Peyer's patch (tissue), 4 donors: ENCODE measurements around the gene ZNF500.

ENCODE experiments used
- POLR2A ChIP-seq, 2 donors: fragments of 450-650 bp; IDR thresholded peaks; one replicate each; pipeline ENCODE4 v1.5.1; 2017; ENCODE audit warnings: antibody characterized with exemption in 2 of 2, mild to moderate bottlenecking in 2 of 2, moderate library complexity in 2 of 2
- TF ChIP-seq, protein P1 (sequence below), 6 experiments: fragments of 450-650 bp in 4 of 6; fragments of 200-600 bp in 2 of 6; sonication (generic) in 1 of 6; IDR thresholded peaks; one replicate each; pipeline ENCODE4 v1.5.1; 2017 to 2019; ENCODE audit warnings: antibody characterized with exemption in 6 of 6, mild to moderate bottlenecking in 3 of 6, moderate library complexity in 1 of 6

DNA sequence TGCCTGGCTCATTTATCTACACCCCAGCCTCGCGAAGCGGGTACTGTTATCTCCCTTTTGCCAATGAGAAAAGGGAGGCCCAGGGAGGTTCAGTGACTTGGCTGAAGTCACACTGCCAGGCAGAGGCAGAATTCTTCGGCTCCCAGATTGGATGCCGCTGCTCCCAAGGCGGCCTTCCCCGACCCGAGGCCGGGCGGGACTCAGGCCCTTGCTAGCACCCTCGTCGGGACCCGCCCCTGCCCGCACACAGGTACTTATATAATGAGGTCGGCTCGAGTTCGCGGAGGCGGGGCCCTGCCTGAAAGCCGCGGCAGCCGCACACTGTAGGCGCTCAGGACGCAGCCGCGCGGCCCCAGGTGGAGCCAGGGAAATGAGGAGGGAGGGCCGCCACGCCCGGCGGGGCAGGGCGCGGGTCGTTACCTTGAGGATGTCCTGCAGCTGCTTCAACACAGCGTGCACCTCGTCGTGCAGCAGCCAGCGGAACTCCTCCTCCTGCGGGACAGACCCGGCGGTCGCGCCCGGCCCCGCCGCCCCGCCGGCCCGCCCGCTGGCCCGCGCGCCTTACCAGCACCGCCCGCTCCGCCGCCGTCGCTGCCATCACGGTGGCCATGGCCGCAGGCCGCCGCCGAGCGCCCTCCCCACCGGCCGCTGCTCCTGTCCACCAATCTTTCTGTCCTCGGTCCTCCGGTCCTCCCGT, 35.1 kb upstream of the ZNF500 start, which contains the start of gene ROGDI:
- TF ChIP-seq POLR2A (IDR thresholded peaks at IDR 0.05): peak; percentile 80 to 86
- TF ChIP-seq, protein P1, sequence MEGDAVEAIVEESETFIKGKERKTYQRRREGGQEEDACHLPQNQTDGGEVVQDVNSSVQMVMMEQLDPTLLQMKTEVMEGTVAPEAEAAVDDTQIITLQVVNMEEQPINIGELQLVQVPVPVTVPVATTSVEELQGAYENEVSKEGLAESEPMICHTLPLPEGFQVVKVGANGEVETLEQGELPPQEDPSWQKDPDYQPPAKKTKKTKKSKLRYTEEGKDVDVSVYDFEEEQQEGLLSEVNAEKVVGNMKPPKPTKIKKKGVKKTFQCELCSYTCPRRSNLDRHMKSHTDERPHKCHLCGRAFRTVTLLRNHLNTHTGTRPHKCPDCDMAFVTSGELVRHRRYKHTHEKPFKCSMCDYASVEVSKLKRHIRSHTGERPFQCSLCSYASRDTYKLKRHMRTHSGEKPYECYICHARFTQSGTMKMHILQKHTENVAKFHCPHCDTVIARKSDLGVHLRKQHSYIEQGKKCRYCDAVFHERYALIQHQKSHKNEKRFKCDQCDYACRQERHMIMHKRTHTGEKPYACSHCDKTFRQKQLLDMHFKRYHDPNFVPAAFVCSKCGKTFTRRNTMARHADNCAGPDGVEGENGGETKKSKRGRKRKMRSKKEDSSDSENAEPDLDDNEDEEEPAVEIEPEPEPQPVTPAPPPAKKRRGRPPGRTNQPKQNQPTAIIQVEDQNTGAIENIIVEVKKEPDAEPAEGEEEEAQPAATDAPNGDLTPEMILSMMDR (IDR thresholded peaks at IDR 0.05): no peak
